Psoas muscle (tissue), 8 donors: ENCODE measurements around the gene HTT-AS. TPM values are rescaled to one million over a fixed set of nuclear protein-coding genes. Genes with fewer than 3 reads are reported as not detected.
"Not testable (repeated sequence)": the region's sequence is repeated elsewhere in the genome, so short reads cannot be mapped to it uniquely, and the experiment has no call there.

ENCODE experiments used
- ATAC-seq, 4 donors: fragments of 200-7000 bp; cut with Tn5 transposase; one replicate each; pipeline ENCODE4 v1.9.1; 2020; ENCODE audit warnings: moderate library complexity in 3 of 4, mild to moderate bottlenecking in 2 of 4
- DNase-seq, 2 donors: peaks; one replicate each; pipeline ENCODE4 v3.0.0-alpha.2; 2020
- H3K27ac ChIP-seq: fragments of 200-600 bp; one replicate; pipeline ENCODE4 v1.8.0; 2022
- H3K27me3 ChIP-seq, 3 donors: fragments of 200-600 bp in 1 of 3; one replicate each; pipeline versions ENCODE4 v1.6.1 to v1.8.0; 2013 to 2022; ENCODE audit warnings: low read length in 2 of 3, mild to moderate bottlenecking in 2 of 3, moderate library complexity in 1 of 3; ENCODE audit not compliant: insufficient read depth in 3 of 3
- H3K36me3 ChIP-seq, 2 donors: fragments of 200-600 bp in 1 of 2; one replicate each; pipeline versions ENCODE4 v1.6.1 to v1.8.0; 2013 to 2022; ENCODE audit warnings: low read depth in 1 of 2, mild to moderate bottlenecking in 1 of 2, moderate library complexity in 1 of 2; ENCODE audit not compliant: insufficient read depth in 1 of 2
- H3K4me1 ChIP-seq: fragments of 200-600 bp; one replicate; pipeline ENCODE4 v1.8.0; 2022
- H3K4me3 ChIP-seq: fragments of 200-600 bp; one replicate; pipeline ENCODE4 v1.8.0; 2022; ENCODE audit warnings: mild to moderate bottlenecking
- H3K9me3 ChIP-seq: fragments of 200-600 bp; one replicate; pipeline ENCODE4 v1.8.0; 2022
- CTCF ChIP-seq: fragments of 200-600 bp; IDR thresholded peaks from one replicate; pipeline ENCODE4 v1.8.0; 2022; ENCODE audit warnings: antibody characterized with exemption
- WGBS, 3 donors: extraction: QIAGEN DNeasy Blood & Tissue Kit; methylation state at CpG; one replicate each; pipeline versions ENCODE4 v1.1.6 to v1.1.7; 2013; 5-methylcytosine and 5-hydroxymethylcytosine counted together
- intact Hi-C, 2 donors: fragments of 100-400 bp; cut with DNase I; formaldehyde crosslinking; loops; one replicate each; pipeline versions ENCODE4 v1.11.0 to v1.14.2; 2022
- polyA plus RNA-seq, 3 donors: library from polyadenylated mRNA; stranded (reverse); fragments of 200-250 nt; gene quantifications; one replicate each; pipeline ENCODE4 v1.2.3, GENCODE V29; 2013
- total RNA-seq, 4 donors: library from RNA; stranded (reverse); fragmentation: NEBNext Ultra II Directional in 2 of 4; extraction: Animal tissue kit (Norgen Biotek cat#: 25700) in 2 of 4; gene quantifications; one replicate each; pipeline versions ENCODE4 v1.2.1 to v1.2.4, GENCODE V29; 2021 to 2023
- donor health status: healthy with polysubstance abuse.
- donor health status: DM: no; HTN: no; CAD: no; lungs with moderate emphysema.
- donor health status: Bipolar disorder and iron deficiency.
- donor health status: healthy.
- donor health status: DM: yes; HTN: yes; CAD: no.
- donor health status: DM: no; HTN: no; CAD: no.
- donor health status: DM: no; HTN: no; CAD: no.
- donor health status: DM: yes; HTN: yes; CAD: no.

HTT-AS gene
- total and polyA plus RNA-seq, 7 donors = not detected

- intact Hi-C loops = no loop called here
Observed at GRCh38 chr4:3098346-3098745, 24.0 kb upstream of the HTT-AS start.

GRCh38 chr4:3096202-3096601 is 21.9 kb upstream of the HTT-AS start:
- no peak for ATAC-seq
- WGBS, 3 donors = 91 to 93% (median 91%) methylated on average over 3 of the region's 3 CpGs
- Histone ChIP-seq H3K27ac (no peak overlapping the region), H3K4me3 (no peak overlapping the region), H3K27me3 (no peaks in the 10 kb centered on the region), H3K9me3 (no peaks in the 10 kb centered on the region), H3K4me1 (no peaks in the 10 kb centered on the region), H3K36me3 (peaks cover 0 to 37% of the 10 kb centered on the region in 2 donors)
- intact Hi-C loops = no loop called here
- no peak for DNase-seq
- TF ChIP-seq CTCF = no peak

More at GRCh38 chr4:3098346-3098745, 24.0 kb upstream of the HTT-AS start:
- Histone ChIP-seq H3K9me3 (no peaks in the 10 kb centered on the region), H3K36me3 (peaks cover 0 to 45% of the 10 kb centered on the region in 2 donors), H3K27me3 (no peaks in the 10 kb centered on the region), H3K4me1 (no peaks in the 10 kb centered on the region), H3K27ac (no peak overlapping the region), H3K4me3 (no peak overlapping the region)
- no peak for DNase-seq
- ATAC-seq = no peak
- no peak for TF ChIP-seq CTCF
- WGBS, 3 donors = 57 to 64% (median 58%) methylated on average over 2 of the region's 2 CpGs

GRCh38 chr4:3094701-3095100 is 20.4 kb upstream of the HTT-AS start:
- H3K27ac ChIP-seq, H3K4me3 ChIP-seq, H3K4me1 ChIP-seq, ATAC-seq, intact Hi-C loops, H3K9me3 ChIP-seq, H3K27me3 ChIP-seq, DNase-seq: not testable (repeated sequence)
- peaks cover 0 to 24% of the 10 kb centered on the region in 2 donors for H3K36me3 ChIP-seq
- 93 to 98% (median 97%) methylated on average over 19 to 28 of the region's 28 CpGs for WGBS, 3 donors

- DNase-seq (no peak), ATAC-seq (no peak)
- no peak for TF ChIP-seq CTCF
- Histone ChIP-seq H3K4me3 (no peak overlapping the region), H3K27ac (no peak overlapping the region), H3K4me1 (no peaks in the 10 kb centered on the region), H3K9me3 (no peaks in the 10 kb centered on the region), H3K36me3 (peaks cover 0 to 40% of the 10 kb centered on the region in 2 donors), H3K27me3 (no peaks in the 10 kb centered on the region)
- 71 to 73% (median 73%) methylated on average over 5 of the region's 5 CpGs for WGBS, 3 donors
- intact Hi-C loops = no loop called here
Observed at GRCh38 chr4:3091464-3091863, 17.1 kb upstream of the HTT-AS start.

GRCh38 chr4:3087115-3087797 is 12.9 kb upstream of the HTT-AS start:
- Histone ChIP-seq H3K4me3 (no peak overlapping the region), H3K27me3 (no peaks in the 10 kb centered on the region), H3K9me3 (no peaks in the 10 kb centered on the region), H3K4me1 (no peaks in the 10 kb centered on the region), H3K27ac (no peak overlapping the region), H3K36me3 (peaks cover 0 to 29% of the 10 kb centered on the region in 2 donors)
- intact Hi-C loops = no loop called here
- DNase-seq = no peak
- TF ChIP-seq CTCF = no peak
- ATAC-seq = no peak
- 85 to 89% (median 88%) methylated on average over 4 of the region's 4 CpGs for WGBS, 3 donors
